CD4-positive, alpha-beta memory T cell (primary cell): ENCODE results near the gene LTBP1. TPM values are rescaled to one million over a fixed set of nuclear protein-coding genes. Genes with fewer than 3 reads are reported as not detected.

Experiments used
- CTCF ChIA-PET: fragments of 350-600 bp; sonication (Branson Sonifier 250); formaldehyde crosslinking; loops from one replicate; lab custom pipeline; 2021; ENCODE audit warnings: inconsistent platforms; ENCODE audit not compliant: partially characterized antibody; lab: Charles Lee
- POLR2A ChIA-PET: fragments of 350-600 bp; sonication (Branson Sonifier 250); formaldehyde crosslinking; loops from one replicate; lab custom pipeline; 2021; ENCODE audit not compliant: partially characterized antibody; lab: Charles Lee
- DNase-seq, 5 donors: peaks; one replicate each; pipeline versions ENCODE4 v3.0.0 to v3.0.0-alpha.2; 2020 to 2022; ENCODE audit warnings: mixed read lengths in 1 of 5
- H3K27ac ChIP-seq: one replicate; pipeline ENCODE4 v1.7.0; 2013; ENCODE audit warnings: low read depth, low read length
- H3K27me3 ChIP-seq: 2 replicates; pipeline ENCODE4 v1.7.0; 2013; ENCODE audit warnings: mild to moderate bottlenecking, low read length, moderate library complexity; ENCODE audit not compliant: insufficient read depth
- H3K36me3 ChIP-seq: 2 replicates; pipeline ENCODE4 v1.7.0; 2013; ENCODE audit warnings: mild to moderate bottlenecking, low read length, moderate library complexity; ENCODE audit not compliant: insufficient read depth
- H3K4me1 ChIP-seq: 2 replicates; pipeline ENCODE4 v1.7.0; 2013; ENCODE audit warnings: mild to moderate bottlenecking, low read length, moderate library complexity; ENCODE audit not compliant: insufficient read depth
- H3K4me3 ChIP-seq, 2 donors: one replicate each; pipeline ENCODE4 v1.7.0; 2013; ENCODE audit warnings: low read length in 2 of 2, mild to moderate bottlenecking in 1 of 2
- H3K9me3 ChIP-seq, 2 donors: one replicate each; pipeline ENCODE4 v1.7.0; 2013; ENCODE audit warnings: low read length in 2 of 2, control low read depth in 1 of 2; ENCODE audit not compliant: control insufficient read depth in 1 of 2
- H3K27ac Mint-ChIP-seq, 7 donors: one replicate each; pipeline ENCODE4 v1.8.0; 2020 to 2021; ENCODE audit warnings: mixed read lengths in 7 of 7, mild to moderate bottlenecking in 6 of 7, inconsistent platforms in 3 of 7, moderate library complexity in 3 of 7
- H3K27me3 Mint-ChIP-seq, 2 donors: one replicate each; pipeline ENCODE4 v1.8.0; 2020 to 2021; ENCODE audit warnings: mixed read lengths in 2 of 2
- H3K36me3 Mint-ChIP-seq, 2 donors: one replicate each; pipeline ENCODE4 v1.8.0; 2020 to 2021; ENCODE audit warnings: mixed read lengths in 2 of 2, inconsistent platforms in 1 of 2, mild to moderate bottlenecking in 1 of 2
- H3K4me1 Mint-ChIP-seq, 4 donors: one replicate each; pipeline ENCODE4 v1.8.0; 2020 to 2021; ENCODE audit warnings: mixed read lengths in 4 of 4, mild to moderate bottlenecking in 1 of 4
- H3K4me3 Mint-ChIP-seq, 8 donors: one replicate each; pipeline ENCODE4 v1.8.0; 2020 to 2021; ENCODE audit warnings: mixed read lengths in 8 of 8, mild to moderate bottlenecking in 7 of 8, moderate library complexity in 6 of 8, inconsistent platforms in 3 of 8
- H3K9me3 Mint-ChIP-seq, 8 donors: one replicate each; pipeline ENCODE4 v1.8.0; 2020 to 2021; ENCODE audit warnings: mixed read lengths in 8 of 8, mild to moderate bottlenecking in 5 of 8, inconsistent platforms in 3 of 8, moderate library complexity in 1 of 8
- intact Hi-C: fragments of 100-400 bp; cut with micrococcal nuclease; formaldehyde crosslinking; loops from one replicate; pipeline ENCODE4 v1.15.1; 2023
- polyA plus RNA-seq, 2 donors: library from polyadenylated mRNA; unstranded; fragments of 300-500 nt; fragmentation: Illumina TruSeq; gene quantifications; one replicate each; pipeline ENCODE4 v1.2.3, GENCODE V29; 2021
- total RNA-seq, 2 experiments: library from RNA; stranded (reverse); gene quantifications; one replicate each; pipeline ENCODE4 v1.2.3, GENCODE V29; 2021

The LTBP1 gene
- total and polyA plus RNA-seq, 4 experiments from 2014 or later = 0.44 TPM; not detected in 3

GRCh38 chr2:33145459-33145858 lies 198.7 kb downstream of the LTBP1 start:
- H3K27me3 ChIP-seq = no peaks in the 10 kb centered on the region
- H3K4me1 ChIP-seq = no peaks in the 10 kb centered on the region
- Mint-ChIP-seq H3K4me1 (no peaks in the 10 kb centered on the region), H3K9me3 (peaks cover 0 to 2% (median 0%) of the 10 kb centered on the region in 8 donors), H3K36me3 (no peaks in the 10 kb centered on the region), H3K27ac (no peak overlapping the region), H3K4me3 (no peak overlapping the region), H3K27me3 (peaks cover 4 to 12% of the 10 kb centered on the region in 2 donors)
- intact Hi-C loops = no loop called here
- no peak overlapping the region for H3K27ac ChIP-seq
- DNase-seq = no peak
- H3K36me3 ChIP-seq = no peaks in the 10 kb centered on the region
- H3K4me3 ChIP-seq = no peak overlapping the region
- CTCF ChIA-PET = no interaction called here
- no peaks in the 10 kb centered on the region for H3K9me3 ChIP-seq
- POLR2A ChIA-PET = no interaction called here

DNA sequence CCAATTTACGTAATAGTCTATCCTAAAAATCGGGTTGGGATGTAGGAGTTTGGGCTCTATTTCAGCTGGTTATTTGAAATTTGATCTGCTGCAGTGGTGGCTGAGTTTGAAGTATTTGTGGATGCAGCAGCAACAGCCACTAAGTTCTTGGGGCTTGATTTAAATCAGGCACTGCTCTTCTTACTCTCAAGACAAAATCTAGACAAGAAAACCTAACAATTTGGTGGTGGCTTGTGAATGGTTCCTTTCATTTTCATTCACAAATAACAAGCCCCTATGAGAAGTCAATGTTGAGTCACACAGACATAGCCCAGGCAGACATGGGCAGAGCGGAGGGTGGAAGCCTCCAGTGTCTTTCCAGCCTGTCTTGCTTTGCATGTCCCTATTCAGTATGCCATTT lies 199.3 kb downstream of the LTBP1 start:
- no peaks in the 10 kb centered on the region for H3K9me3 ChIP-seq
- Mint-ChIP-seq H3K27me3 (peaks cover 2 to 10% of the 10 kb centered on the region in 2 donors), H3K4me3 (no peak overlapping the region), H3K9me3 (peaks cover 0 to 1% (median 0%) of the 10 kb centered on the region in 8 donors), H3K36me3 (no peaks in the 10 kb centered on the region), H3K27ac (no peak overlapping the region), H3K4me1 (no peaks in the 10 kb centered on the region)
- DNase-seq = no peak
- no peaks in the 10 kb centered on the region for H3K4me1 ChIP-seq
- ChIA-PET POLR2A (no interaction called here), CTCF (no interaction called here)
- intact Hi-C loops = no loop called here
- no peaks in the 10 kb centered on the region for H3K36me3 ChIP-seq
- no peaks in the 10 kb centered on the region for H3K27me3 ChIP-seq
- H3K4me3 ChIP-seq = no peak overlapping the region
- no peak overlapping the region for H3K27ac ChIP-seq

GRCh38 chr2:33153008-33153407 lies 206.3 kb downstream of the LTBP1 start:
- no peaks in the 10 kb centered on the region for H3K36me3 Mint-ChIP-seq
- H3K27ac Mint-ChIP-seq = no peak overlapping the region
- peaks cover 1 to 13% of the 10 kb centered on the region in 2 donors for H3K27me3 Mint-ChIP-seq
- H3K36me3 ChIP-seq = no peaks in the 10 kb centered on the region
- no peaks in the 10 kb centered on the region for H3K4me1 ChIP-seq
- H3K4me1 Mint-ChIP-seq = no peaks in the 10 kb centered on the region
- intact Hi-C loops = no loop called here
- DNase-seq = no peak
- ChIA-PET POLR2A (no interaction called here), CTCF (no interaction called here)
- peaks cover 0 to 3% (median 0%) of the 10 kb centered on the region in 8 donors for H3K9me3 Mint-ChIP-seq
- no peak overlapping the region for H3K4me3 ChIP-seq
- H3K9me3 ChIP-seq = no peaks in the 10 kb centered on the region
- no peak overlapping the region for H3K4me3 Mint-ChIP-seq
- H3K27me3 ChIP-seq = no peaks in the 10 kb centered on the region
- no peak overlapping the region for H3K27ac ChIP-seq

- peaks cover 1 to 9% of the 10 kb centered on the region in 2 donors for H3K27me3 Mint-ChIP-seq
- H3K4me1 ChIP-seq = no peaks in the 10 kb centered on the region
- no peaks in the 10 kb centered on the region for H3K36me3 ChIP-seq
- H3K4me3 ChIP-seq = no peak overlapping the region
- no peak overlapping the region for H3K27ac ChIP-seq
- intact Hi-C loops = no loop called here
- no peaks in the 10 kb centered on the region for H3K9me3 Mint-ChIP-seq
- H3K9me3 ChIP-seq = no peaks in the 10 kb centered on the region
- DNase-seq = no peak
- CTCF ChIA-PET = no interaction called here
- POLR2A ChIA-PET = no interaction called here
- no peaks in the 10 kb centered on the region for H3K27me3 ChIP-seq
- no peak overlapping the region for H3K4me3 Mint-ChIP-seq
- H3K36me3 Mint-ChIP-seq = no peaks in the 10 kb centered on the region
- H3K4me1 Mint-ChIP-seq = no peaks in the 10 kb centered on the region
- H3K27ac Mint-ChIP-seq = no peak overlapping the region
Measured at GRCh38 chr2:33158482-33159003, 211.8 kb downstream of the LTBP1 start.

DNA sequence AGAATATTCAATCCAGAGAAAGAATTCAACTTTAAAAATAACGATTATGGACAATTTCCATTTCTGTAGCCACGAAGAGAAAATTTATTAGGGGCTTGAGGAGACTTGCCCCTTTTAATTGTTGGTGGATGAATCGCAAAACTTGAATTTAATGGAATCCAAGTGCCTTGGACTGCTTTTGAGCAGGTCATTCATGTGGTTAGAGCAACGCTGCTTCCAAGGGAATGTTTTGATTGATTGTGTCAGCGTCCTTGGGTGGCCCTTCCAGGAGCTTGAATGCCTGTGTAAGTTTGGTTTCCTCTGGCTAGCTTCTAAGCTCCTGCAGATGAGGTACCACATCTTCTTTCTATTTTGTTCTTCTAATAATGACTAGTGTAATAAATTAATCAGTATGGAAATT lies 213.4 kb downstream of the LTBP1 start:
- Mint-ChIP-seq H3K27me3 (peaks cover 0 to 12% of the 10 kb centered on the region in 2 donors), H3K27ac (no peak overlapping the region), H3K4me3 (no peak overlapping the region), H3K9me3 (no peaks in the 10 kb centered on the region), H3K36me3 (no peaks in the 10 kb centered on the region), H3K4me1 (no peaks in the 10 kb centered on the region)
- H3K4me3 ChIP-seq = no peak overlapping the region
- intact Hi-C loops = no loop called here
- no peak for DNase-seq
- no peaks in the 10 kb centered on the region for H3K27me3 ChIP-seq
- ChIA-PET CTCF (no interaction called here), POLR2A (no interaction called here)
- H3K36me3 ChIP-seq = no peaks in the 10 kb centered on the region
- H3K27ac ChIP-seq = no peak overlapping the region
- no peaks in the 10 kb centered on the region for H3K4me1 ChIP-seq
- no peaks in the 10 kb centered on the region for H3K9me3 ChIP-seq

DNA sequence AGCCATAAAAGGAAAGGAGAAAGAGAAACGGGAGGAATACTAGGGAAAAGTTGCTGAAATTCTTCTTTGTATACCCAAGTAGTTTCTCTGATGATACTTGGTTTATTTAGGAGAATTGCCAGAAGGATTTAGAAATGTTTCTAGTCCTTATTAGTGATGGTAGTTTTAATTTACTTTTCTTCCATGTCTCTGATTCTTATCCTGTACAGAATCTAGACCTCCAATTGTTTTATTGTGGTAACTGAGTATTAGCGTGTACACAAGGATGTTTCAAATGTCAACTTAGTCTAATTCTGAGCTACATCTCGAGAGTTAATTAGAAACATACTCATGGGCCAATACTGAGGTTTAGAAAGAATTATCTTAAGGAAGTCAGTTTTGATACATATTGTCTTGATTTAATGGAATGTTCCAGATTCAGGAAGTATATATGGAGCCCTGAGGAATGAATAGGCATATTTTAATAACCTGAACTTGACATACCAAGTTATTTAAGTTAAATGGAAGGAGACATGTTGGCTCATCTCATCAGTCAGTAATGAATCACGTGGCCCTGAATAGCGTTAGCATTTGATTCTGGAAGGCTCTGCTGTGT lies 219.6 kb downstream of the LTBP1 start:
- CTCF ChIA-PET = no interaction called here
- H3K36me3 Mint-ChIP-seq = no peaks in the 10 kb centered on the region
- DNase-seq = no peak

GRCh38 chr2:33167622-33168245 lies 221.0 kb downstream of the LTBP1 start:
- Histone ChIP-seq H3K4me3 (no peak overlapping the region), H3K36me3 (no peaks in the 10 kb centered on the region), H3K27ac (no peak overlapping the region), H3K9me3 (no peaks in the 10 kb centered on the region), H3K4me1 (no peaks in the 10 kb centered on the region), H3K27me3 (no peaks in the 10 kb centered on the region)
- intact Hi-C loops = no loop called here
- no peak for DNase-seq
- Mint-ChIP-seq H3K9me3 (peaks cover 0 to 4% (median 0%) of the 10 kb centered on the region in 8 donors), H3K27ac (no peak overlapping the region), H3K4me1 (no peaks in the 10 kb centered on the region), H3K4me3 (no peak overlapping the region), H3K27me3 (peaks cover 2 to 13% of the 10 kb centered on the region in 2 donors), H3K36me3 (no peaks in the 10 kb centered on the region)
- CTCF ChIA-PET = no interaction called here
- POLR2A ChIA-PET = no interaction called here

More for the DNA sequence above, 219.6 kb downstream of the LTBP1 start:
- Histone ChIP-seq H3K27ac (no peak overlapping the region), H3K4me1 (no peaks in the 10 kb centered on the region), H3K4me3 (no peak overlapping the region), H3K36me3 (no peaks in the 10 kb centered on the region), H3K9me3 (no peaks in the 10 kb centered on the region), H3K27me3 (no peaks in the 10 kb centered on the region)
- Mint-ChIP-seq H3K9me3 (peaks cover 0 to 4% (median 0%) of the 10 kb centered on the region in 8 donors), H3K4me1 (no peaks in the 10 kb centered on the region), H3K4me3 (no peak overlapping the region), H3K27me3 (peaks cover 2 to 13% of the 10 kb centered on the region in 2 donors), H3K27ac (no peak overlapping the region)
- POLR2A ChIA-PET = no interaction called here
- intact Hi-C loops = no loop called here
